Measurements from ENCODE around the gene TMEM59L.
"Not testable (repeated sequence)": the region's sequence is repeated elsewhere in the genome, so short reads cannot be mapped to it uniquely, and the experiment has no call there.

TMEM59L gene

GRCh38 chr19:18594096-18594823, 18.4 kb upstream of the TMEM59L start:
- peak; percentile 53 to 72 (median 62) for DNase-seq (ENCODE audit: low read depth in 3 of 3)

GRCh38 chr19:18594824-18595373, 17.8 kb upstream of the TMEM59L start:
- no peak for DNase-seq (ENCODE audit: low read depth in 3 of 3)

- no peak for DNase-seq (ENCODE audit: low read depth in 3 of 3)
These were observed 17.2 kb upstream of the TMEM59L start for GRCh38 chr19:18595475-18595874.

DNA sequence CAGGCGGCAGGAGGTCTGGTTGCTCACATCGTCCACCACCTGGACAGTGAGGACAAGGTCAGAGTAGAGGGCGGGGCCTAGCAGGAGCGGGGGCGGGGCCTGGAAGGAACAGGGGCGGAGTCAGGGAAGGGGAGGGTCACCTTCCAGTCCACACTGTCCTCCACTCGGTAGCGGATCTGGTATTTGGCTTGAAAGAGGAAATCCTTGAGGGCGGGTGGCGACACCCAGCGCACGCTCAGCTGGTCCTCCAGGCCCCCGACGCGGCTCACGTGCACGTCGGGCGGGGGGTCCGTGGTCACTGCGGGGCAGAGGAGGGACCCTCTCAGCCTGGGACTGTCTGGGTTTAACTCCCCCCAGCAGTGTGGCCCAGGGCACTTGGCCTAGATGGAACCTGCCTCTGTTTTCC, 15.9 kb upstream of the TMEM59L start:
- no peak for DNase-seq (ENCODE audit: low read depth in 3 of 3)

- no peak for DNase-seq (ENCODE audit: low read depth in 3 of 3)
These were observed 14.6 kb upstream of the TMEM59L start for GRCh38 chr19:18597809-18598660.

DNA sequence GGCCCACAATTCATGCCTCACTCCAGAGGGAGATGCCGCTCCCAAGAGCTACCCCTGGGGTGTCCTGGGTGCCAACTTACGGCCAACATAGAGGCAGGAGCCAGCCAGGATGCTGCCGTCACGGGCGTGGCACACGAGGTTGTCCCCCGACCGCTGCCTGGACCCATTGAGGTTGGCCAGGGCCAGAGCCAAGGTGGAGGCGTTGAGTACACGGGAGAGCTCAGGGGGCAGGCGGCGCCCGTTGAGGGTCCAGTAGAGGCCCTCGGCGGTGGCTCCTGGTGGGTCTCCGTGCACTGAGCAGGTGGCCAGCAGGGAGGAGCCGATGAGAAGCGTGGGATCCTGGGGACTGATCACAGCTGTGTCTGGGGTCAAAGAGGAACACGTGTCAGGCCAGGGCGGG, 13.2 kb upstream of the TMEM59L start:
- no peak for DNase-seq (ENCODE audit: low read depth in 3 of 3)

- not testable (repeated sequence) for DNase-seq (ENCODE audit: low read depth in 3 of 3)
These were observed 11.8 kb upstream of the TMEM59L start for GRCh38 chr19:18600692-18601397.

GRCh38 chr19:18601875-18602274, 10.8 kb upstream of the TMEM59L start:
- DNase-seq (ENCODE audit: low read depth in 3 of 3): no peak

- no peak for DNase-seq (ENCODE audit: low read depth in 3 of 3)
These were observed 9.3 kb upstream of the TMEM59L start for GRCh38 chr19:18603255-18603957.

- DNase-seq (ENCODE audit: low read depth in 3 of 3): no peak
These were observed 8.5 kb upstream of the TMEM59L start for GRCh38 chr19:18603958-18604819.

DNA sequence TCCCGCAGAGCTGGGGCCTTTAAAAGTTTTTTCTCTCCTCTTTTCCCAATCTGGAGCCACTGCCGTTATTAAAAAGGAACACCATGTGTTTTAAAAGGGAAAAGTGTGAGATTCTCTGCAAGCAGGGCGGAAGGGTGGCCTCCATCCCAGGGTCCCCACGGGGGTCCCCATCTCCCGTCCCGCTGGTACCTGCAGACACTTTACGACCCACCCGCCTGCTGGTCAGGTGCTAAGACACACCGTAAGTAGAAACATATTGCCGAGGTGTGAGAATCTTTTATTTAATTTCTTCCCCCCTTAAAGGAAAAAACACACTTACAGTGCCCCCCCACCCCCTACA, 7.9 kb upstream of the TMEM59L start:
- DNase-seq (ENCODE audit: low read depth in 3 of 3): no peak

- no peak for DNase-seq (ENCODE audit: low read depth in 3 of 3)
These were observed 7.5 kb upstream of the TMEM59L start for GRCh38 chr19:18605196-18605545.

- no peak for DNase-seq (ENCODE audit: low read depth in 3 of 3)
These were observed 7.0 kb upstream of the TMEM59L start for GRCh38 chr19:18605546-18606280.

DNA sequence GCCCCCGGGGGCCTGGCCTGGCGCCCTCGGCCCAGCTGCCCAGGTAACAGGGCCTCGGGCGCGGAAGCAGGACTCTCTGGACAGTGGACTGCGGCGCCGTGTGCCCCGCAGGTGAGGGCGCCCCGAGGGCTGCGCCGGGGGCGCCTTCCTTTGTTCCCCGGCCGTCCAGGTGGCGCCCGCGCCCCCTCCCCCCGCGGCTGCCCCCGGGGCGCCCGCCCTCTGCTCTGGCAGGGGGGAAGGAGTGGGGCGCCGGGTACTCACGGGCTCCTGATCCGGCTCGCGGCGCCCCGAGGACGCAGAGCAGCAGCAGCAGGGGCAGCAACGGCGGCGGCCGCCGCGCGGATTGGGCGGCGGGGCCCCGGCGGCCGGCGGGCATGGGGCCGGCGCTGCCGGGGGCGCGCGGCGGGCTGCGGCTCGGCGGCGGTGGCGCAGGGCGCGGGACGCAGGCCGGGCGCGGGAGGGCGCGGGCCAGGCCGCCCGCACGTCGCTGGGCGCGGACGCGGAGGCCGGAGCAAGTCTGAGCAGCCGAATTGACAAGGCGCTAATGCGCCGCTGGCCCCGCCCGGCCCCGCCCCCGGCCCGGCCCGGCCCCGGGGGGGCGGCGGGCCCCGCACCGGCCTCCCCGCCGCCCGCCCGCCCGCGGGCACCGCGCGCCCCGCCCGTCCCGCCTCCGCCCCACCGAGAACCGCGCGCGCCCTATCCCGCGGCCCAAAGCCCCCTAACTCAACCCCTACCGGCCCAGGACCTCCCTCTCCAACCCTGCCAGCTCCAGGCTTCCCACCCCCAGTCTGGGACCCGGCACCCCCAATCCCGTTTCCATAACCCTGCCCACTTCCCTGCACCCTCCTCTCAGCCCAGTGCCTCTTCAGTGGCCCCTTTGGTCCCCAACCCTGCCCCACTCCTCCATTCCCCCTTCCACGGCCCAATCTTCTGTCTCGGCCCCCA, 6.1 kb upstream of the TMEM59L start, which contains the start of gene CRLF1:
TSS of gene CRLF1 (minus strand) at position 519 of the 945 bp plus-strand sequence. CDS start at position 376, 143 bp downstream.
- no peak for DNase-seq (ENCODE audit: low read depth in 3 of 3)

GRCh38 chr19:18607226-18608101, 5.2 kb upstream of the TMEM59L start:
- DNase-seq (ENCODE audit: low read depth in 3 of 3): no peak

GRCh38 chr19:18608102-18608804, 4.4 kb upstream of the TMEM59L start:
- DNase-seq (ENCODE audit: low read depth in 3 of 3): no peak
